Measurements from ENCODE around the gene ZNF17.
A peak's percentile ranks its signal among the peaks of the same experiment; 100 is the strongest.

The ZNF17 gene

DNA sequence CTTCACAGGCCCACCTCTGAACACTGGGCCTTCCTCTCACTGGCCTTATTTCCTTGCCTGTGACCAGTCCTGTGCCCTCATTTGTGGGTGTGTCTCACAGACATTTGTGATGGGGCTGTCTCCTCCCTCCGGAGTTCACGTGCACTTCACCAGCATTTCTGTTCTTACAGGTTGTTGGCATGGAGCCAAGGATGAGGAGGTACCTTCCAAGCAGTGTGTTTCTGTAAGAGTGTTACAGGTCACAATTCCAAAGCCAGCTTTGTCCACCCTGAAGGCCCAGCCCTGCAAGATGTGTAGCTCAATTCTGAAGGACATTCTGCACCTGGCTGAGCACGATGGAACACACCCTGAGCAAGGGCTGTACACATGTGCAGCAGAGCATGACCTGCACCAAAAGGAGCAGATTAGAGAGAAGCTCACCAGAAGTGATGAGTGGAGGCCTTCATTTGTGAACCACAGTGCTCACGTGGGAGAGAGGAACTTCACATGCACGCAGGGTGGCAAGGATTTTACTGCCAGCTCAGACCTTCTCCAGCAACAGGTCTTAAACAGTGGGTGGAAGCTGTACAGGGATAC lies 32.2 kb downstream of the ZNF17 start:
- Histone ChIP-seq H3K9ac (ENCODE audit: low read depth, low read length, poor library complexity, severe bottlenecking) (no peak overlapping the region), H3K79me2 (ENCODE audit: insufficient read depth, low read length) (peaks cover 38% of the 10 kb centered on the region; the same call in 1 of the 2 replicates), H3F3A (ENCODE audit: low read depth) (no peaks in the 10 kb centered on the region), H3K4me3 (ENCODE audit: low read length, poor library complexity, severe bottlenecking) (no peak overlapping the region), H3K4me2 (ENCODE audit: low read depth, low read length, poor library complexity, severe bottlenecking) (no peak overlapping the region), H3K4me1 (ENCODE audit: insufficient read depth, low read length, poor library complexity, severe bottlenecking) (peaks cover 8% of the 10 kb centered on the region), H3K9me3 (ENCODE audit: insufficient read depth, low read depth, low read length) (no peaks in the 10 kb centered on the region), H3K9me2 (replicated peaks; ENCODE audit: low read depth, low read length) (no peaks in the 10 kb centered on the region), H2AFZ (ENCODE audit: low read length) (no peak overlapping the region), H3K36me3 (ENCODE audit: insufficient read depth, low read length) (peaks cover 27% of the 10 kb centered on the region; the same call in 1 of the 2 replicates), H4K20me1 (ENCODE audit: insufficient read depth, low read length, poor library complexity, severe bottlenecking) (no peaks in the 10 kb centered on the region), H3K27me3 (ENCODE audit: insufficient read depth, low read length, poor library complexity, severe bottlenecking) (no peaks in the 10 kb centered on the region)
- TF ChIP-seq, protein P1, sequence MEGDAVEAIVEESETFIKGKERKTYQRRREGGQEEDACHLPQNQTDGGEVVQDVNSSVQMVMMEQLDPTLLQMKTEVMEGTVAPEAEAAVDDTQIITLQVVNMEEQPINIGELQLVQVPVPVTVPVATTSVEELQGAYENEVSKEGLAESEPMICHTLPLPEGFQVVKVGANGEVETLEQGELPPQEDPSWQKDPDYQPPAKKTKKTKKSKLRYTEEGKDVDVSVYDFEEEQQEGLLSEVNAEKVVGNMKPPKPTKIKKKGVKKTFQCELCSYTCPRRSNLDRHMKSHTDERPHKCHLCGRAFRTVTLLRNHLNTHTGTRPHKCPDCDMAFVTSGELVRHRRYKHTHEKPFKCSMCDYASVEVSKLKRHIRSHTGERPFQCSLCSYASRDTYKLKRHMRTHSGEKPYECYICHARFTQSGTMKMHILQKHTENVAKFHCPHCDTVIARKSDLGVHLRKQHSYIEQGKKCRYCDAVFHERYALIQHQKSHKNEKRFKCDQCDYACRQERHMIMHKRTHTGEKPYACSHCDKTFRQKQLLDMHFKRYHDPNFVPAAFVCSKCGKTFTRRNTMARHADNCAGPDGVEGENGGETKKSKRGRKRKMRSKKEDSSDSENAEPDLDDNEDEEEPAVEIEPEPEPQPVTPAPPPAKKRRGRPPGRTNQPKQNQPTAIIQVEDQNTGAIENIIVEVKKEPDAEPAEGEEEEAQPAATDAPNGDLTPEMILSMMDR (conservative IDR thresholded peaks at IDR 0.05; ENCODE audit: low read length), result no peak
- TF ChIP-seq EZH2phosphoT487 (IDR thresholded peaks at IDR 0.05; ENCODE audit: borderline replicate concordance), result no peak

DNA sequence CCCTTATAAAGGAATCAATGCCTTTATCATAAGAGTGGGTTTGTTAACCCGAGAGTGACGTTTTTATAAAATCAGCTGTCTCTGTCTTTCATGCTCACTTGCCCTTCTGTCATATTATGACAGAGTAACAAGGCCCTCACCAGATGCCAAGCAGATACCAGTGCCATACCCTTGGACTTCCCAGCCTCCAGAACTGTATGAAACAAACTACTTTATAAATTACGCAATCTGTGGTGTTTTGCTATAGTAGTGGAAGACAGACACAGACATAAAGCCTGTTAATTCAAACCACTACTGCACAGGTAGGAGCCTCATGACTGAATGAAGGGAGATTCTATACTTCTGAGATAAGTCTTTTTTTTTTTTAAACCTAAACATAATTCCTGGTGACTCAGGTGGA lies 41.3 kb downstream of the ZNF17 start:
- Histone ChIP-seq H4K20me1 (ENCODE audit: insufficient read depth, low read length, poor library complexity, severe bottlenecking) (no peaks in the 10 kb centered on the region), H3K9ac (ENCODE audit: low read depth, low read length, poor library complexity, severe bottlenecking) (no peak overlapping the region), H3K9me2 (replicated peaks; ENCODE audit: low read depth, low read length) (no peaks in the 10 kb centered on the region), H3K79me2 (ENCODE audit: insufficient read depth, low read length) (no peaks in the 10 kb centered on the region), H3K9me3 (ENCODE audit: insufficient read depth, low read depth, low read length) (no peaks in the 10 kb centered on the region), H3K27me3 (ENCODE audit: insufficient read depth, low read length, poor library complexity, severe bottlenecking) (no peaks in the 10 kb centered on the region), H3K4me1 (ENCODE audit: insufficient read depth, low read length, poor library complexity, severe bottlenecking) (no peaks in the 10 kb centered on the region), H3K4me3 (ENCODE audit: low read length, poor library complexity, severe bottlenecking) (no peak overlapping the region), H3K36me3 (ENCODE audit: insufficient read depth, low read length) (no peaks in the 10 kb centered on the region), H2AFZ (ENCODE audit: low read length) (no peak overlapping the region), H3K4me2 (ENCODE audit: low read depth, low read length, poor library complexity, severe bottlenecking) (no peak overlapping the region), H3F3A (ENCODE audit: low read depth) (no peaks in the 10 kb centered on the region)
- TF ChIP-seq, protein P1 (conservative IDR thresholded peaks at IDR 0.05; ENCODE audit: low read length), result no peak
- no peak for TF ChIP-seq EZH2phosphoT487 (IDR thresholded peaks at IDR 0.05; ENCODE audit: borderline replicate concordance)

DNA sequence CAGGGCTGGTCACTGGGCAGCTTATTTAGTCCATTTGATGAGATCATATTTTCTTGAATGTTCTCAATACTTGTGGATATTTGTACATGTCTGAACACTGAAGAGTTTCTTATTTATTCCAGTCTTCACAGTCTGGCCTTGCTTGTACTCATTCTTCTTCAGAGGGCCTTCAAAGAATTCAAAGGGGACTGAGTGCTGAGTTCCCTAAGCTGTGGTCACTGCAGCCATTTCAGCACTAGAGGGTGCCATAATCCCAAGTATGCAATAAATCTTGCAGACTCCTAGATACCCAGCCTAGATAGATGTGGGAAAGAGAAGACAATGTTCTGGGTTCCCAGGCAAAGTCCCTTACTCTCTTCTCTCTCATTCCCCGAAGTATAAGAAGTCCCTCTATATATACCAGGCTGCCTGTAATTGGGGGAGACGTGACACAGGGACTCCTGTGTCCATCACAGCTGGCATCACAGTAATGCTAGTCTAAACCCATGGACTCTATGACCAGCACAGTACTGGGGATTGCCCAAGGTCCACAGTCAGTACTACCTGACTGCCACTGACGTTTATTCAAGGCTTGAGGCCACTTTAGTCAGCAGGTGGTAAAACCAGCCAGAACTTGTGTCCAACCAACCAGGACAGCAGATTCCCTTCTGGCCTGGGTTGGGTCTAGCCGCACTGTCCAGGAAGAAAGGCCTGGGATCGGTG lies 54.9 kb downstream of the ZNF17 start:
- H3K4me1 ChIP-seq (ENCODE audit: insufficient read depth, low read length, poor library complexity, severe bottlenecking), result no peaks in the 10 kb centered on the region
- no peaks in the 10 kb centered on the region for H4K20me1 ChIP-seq (ENCODE audit: insufficient read depth, low read length, poor library complexity, severe bottlenecking)
- no peaks in the 10 kb centered on the region for H3F3A ChIP-seq (ENCODE audit: low read depth)
- TF ChIP-seq, protein P1 (conservative IDR thresholded peaks at IDR 0.05; ENCODE audit: low read length), result peak; percentile 92
- TF ChIP-seq EZH2phosphoT487 (IDR thresholded peaks at IDR 0.05; ENCODE audit: borderline replicate concordance), result no peak
- no peak overlapping the region for H3K4me2 ChIP-seq (ENCODE audit: low read depth, low read length, poor library complexity, severe bottlenecking)
- H2AFZ ChIP-seq (ENCODE audit: low read length), result no peak overlapping the region
- H3K36me3 ChIP-seq (ENCODE audit: insufficient read depth, low read length), result no peaks in the 10 kb centered on the region
- no peaks in the 10 kb centered on the region for H3K79me2 ChIP-seq (ENCODE audit: insufficient read depth, low read length)
- no peak overlapping the region for H3K9ac ChIP-seq (ENCODE audit: low read depth, low read length, poor library complexity, severe bottlenecking)
- no peaks in the 10 kb centered on the region for H3K27me3 ChIP-seq (ENCODE audit: insufficient read depth, low read length, poor library complexity, severe bottlenecking)
- no peaks in the 10 kb centered on the region for H3K9me2 ChIP-seq (replicated peaks; ENCODE audit: low read depth, low read length)
- no peak overlapping the region for H3K4me3 ChIP-seq (ENCODE audit: low read length, poor library complexity, severe bottlenecking)
- H3K9me3 ChIP-seq (ENCODE audit: insufficient read depth, low read depth, low read length), result peaks cover 3% of the 10 kb centered on the region; the same call in 1 of the 2 replicates
